ENCODE results near the gene MAML3.

The MAML3 gene

GRCh38 chr4:139986106-139986505, 167.9 kb downstream of the MAML3 start:
- no peak for DNase-seq

GRCh38 chr4:139985401-139985800, 168.6 kb downstream of the MAML3 start:
- DNase-seq: no peak

GRCh38 chr4:139984471-139984870, 169.5 kb downstream of the MAML3 start:
- DNase-seq: no peak

GRCh38 chr4:139978692-139979091, 175.3 kb downstream of the MAML3 start:
- DNase-seq: no peak

- no peak for DNase-seq
These were observed 176.0 kb downstream of the MAML3 start for GRCh38 chr4:139977838-139978609.

GRCh38 chr4:139975830-139976272, 178.1 kb downstream of the MAML3 start:
- DNase-seq: no peak

GRCh38 chr4:139973616-139974015, 180.4 kb downstream of the MAML3 start:
- no peak for DNase-seq

GRCh38 chr4:139973015-139973414, 181.0 kb downstream of the MAML3 start:
- DNase-seq: no peak

- no peak for DNase-seq
These were observed 181.7 kb downstream of the MAML3 start for GRCh38 chr4:139972305-139972704.

GRCh38 chr4:139971111-139971510, 182.9 kb downstream of the MAML3 start:
- no peak for DNase-seq

GRCh38 chr4:139969635-139970266, 184.2 kb downstream of the MAML3 start:
- DNase-seq: no peak

- no peak for DNase-seq
These were observed 185.2 kb downstream of the MAML3 start for GRCh38 chr4:139968831-139969230.

- no peak for DNase-seq
These were observed 187.6 kb downstream of the MAML3 start for GRCh38 chr4:139966383-139966782.

GRCh38 chr4:139965789-139966188, 188.2 kb downstream of the MAML3 start:
- DNase-seq: no peak

- no peak for DNase-seq
These were observed 190.3 kb downstream of the MAML3 start for GRCh38 chr4:139963708-139964107.

GRCh38 chr4:139962130-139962684, 191.8 kb downstream of the MAML3 start:
- DNase-seq: no peak

GRCh38 chr4:139961344-139961946, 192.5 kb downstream of the MAML3 start:
- DNase-seq: no peak

GRCh38 chr4:139959396-139959795, 194.6 kb downstream of the MAML3 start:
- no peak for DNase-seq

- DNase-seq: no peak
These were observed 195.3 kb downstream of the MAML3 start for GRCh38 chr4:139958739-139959098.

GRCh38 chr4:139957986-139958738, 195.8 kb downstream of the MAML3 start:
- no peak for DNase-seq

GRCh38 chr4:139957065-139957464, 196.9 kb downstream of the MAML3 start:
- DNase-seq: no peak

- DNase-seq: no peak
These were observed 197.4 kb downstream of the MAML3 start for GRCh38 chr4:139956507-139957017.

- no peak for DNase-seq
These were observed 198.4 kb downstream of the MAML3 start for GRCh38 chr4:139955600-139955999.
